Activated CD8-positive, alpha-beta T cell treated with anti-CD3 and anti-CD28 coated beads, Interleukin-2, amount 10 ng/mL, durations not matched to agents 7 days and 5 days (primary cell): ENCODE results near the gene CENPM. TPM values are rescaled to one million over a fixed set of nuclear protein-coding genes. Genes with fewer than 3 reads are reported as not detected.
A peak's percentile ranks its signal among the peaks of the same experiment; 100 is the strongest.

ENCODE experiments used
- ATAC-seq: fragments of 150-1000 bp; cut with Tn5 transposase; one replicate; pipeline ENCODE4 v1.10.0; 2021; ENCODE audit warnings: moderate library complexity
- CTCF ChIA-PET: fragments of 350-600 bp; sonication (Branson Sonifier 250); formaldehyde crosslinking; loops from one replicate; lab custom pipeline; 2021; ENCODE audit warnings: antibody characterized with exemption; lab: Charles Lee
- POLR2A ChIA-PET: fragments of 350-600 bp; sonication (Branson Sonifier 250); formaldehyde crosslinking; loops from one replicate; lab custom pipeline; 2021; ENCODE audit warnings: antibody characterized with exemption; lab: Charles Lee
- DNase-seq: peaks from one replicate; pipeline ENCODE4 v3.0.0-alpha.2; 2020
- H3K27ac Mint-ChIP-seq: one replicate; pipeline ENCODE4 v1.8.0; 2021; ENCODE audit warnings: mild to moderate bottlenecking, mixed read lengths
- H3K27me3 Mint-ChIP-seq: one replicate; pipeline ENCODE4 v1.8.0; 2021; ENCODE audit warnings: low read depth, mixed read lengths
- H3K36me3 Mint-ChIP-seq: one replicate; pipeline ENCODE4 v1.8.0; 2021; ENCODE audit warnings: low read depth, mixed read lengths
- H3K4me1 Mint-ChIP-seq: one replicate; pipeline ENCODE4 v1.8.0; 2021; ENCODE audit warnings: low read depth, mixed read lengths
- H3K4me3 Mint-ChIP-seq: one replicate; pipeline ENCODE4 v1.8.0; 2021; ENCODE audit warnings: mild to moderate bottlenecking, mixed read lengths
- H3K9me3 Mint-ChIP-seq: one replicate; pipeline ENCODE4 v1.8.0; 2022; ENCODE audit warnings: mixed read lengths; ENCODE audit not compliant: insufficient read depth
- total RNA-seq, 2 experiments: library from RNA; stranded (reverse); gene quantifications; one replicate each; pipeline ENCODE4 v1.2.3, GENCODE V29; 2021

Gene CENPM
- total RNA-seq, 2 experiments from 2014 or later = 83.6 to 83.8 TPM

DNA sequence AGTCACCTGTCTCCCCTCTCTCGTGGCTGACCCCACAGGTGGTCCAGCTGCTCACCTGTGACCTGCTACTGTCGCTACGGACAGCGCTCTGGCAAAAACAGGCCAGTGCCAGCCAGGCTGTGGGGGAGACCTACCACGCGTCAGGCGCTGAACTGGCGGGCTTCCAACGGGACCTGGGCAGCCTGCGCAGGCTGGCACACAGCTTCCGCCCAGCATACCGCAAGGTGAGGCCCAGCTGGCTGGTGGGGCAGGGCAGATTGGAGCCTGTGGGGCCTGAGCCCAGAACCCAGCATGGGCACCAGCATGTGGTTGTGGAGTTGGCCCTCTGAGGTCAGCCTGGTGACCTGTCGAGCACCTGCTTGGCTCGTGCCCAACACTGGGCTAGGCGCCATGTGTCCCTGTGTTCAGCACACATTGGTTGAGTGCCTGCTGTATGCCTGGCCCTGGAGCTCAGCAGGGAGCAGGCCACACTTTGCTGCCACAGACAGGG, 44.0 kb downstream of the CENPM start:
- DNase-seq = no peak
- no peaks in the 10 kb centered on the region for H3K9me3 Mint-ChIP-seq
- no peaks in the 10 kb centered on the region for H3K27me3 Mint-ChIP-seq
- H3K4me3 Mint-ChIP-seq = no peak overlapping the region
- no peak overlapping the region for H3K27ac Mint-ChIP-seq
- no peak for ATAC-seq
- ChIA-PET CTCF (interaction anchor here (0.9 kb wide), 1 partner anchor 38 kb away, joined by 3 read pairs; no protein-coding TSS in a partner anchor), POLR2A (interaction anchor here (2.2 kb wide), 1 partner anchor 23 kb away, joined by 5 read pairs; no protein-coding TSS in a partner anchor)
- peaks cover 7% of the 10 kb centered on the region for H3K4me1 Mint-ChIP-seq
- peaks cover 37% of the 10 kb centered on the region for H3K36me3 Mint-ChIP-seq

DNA sequence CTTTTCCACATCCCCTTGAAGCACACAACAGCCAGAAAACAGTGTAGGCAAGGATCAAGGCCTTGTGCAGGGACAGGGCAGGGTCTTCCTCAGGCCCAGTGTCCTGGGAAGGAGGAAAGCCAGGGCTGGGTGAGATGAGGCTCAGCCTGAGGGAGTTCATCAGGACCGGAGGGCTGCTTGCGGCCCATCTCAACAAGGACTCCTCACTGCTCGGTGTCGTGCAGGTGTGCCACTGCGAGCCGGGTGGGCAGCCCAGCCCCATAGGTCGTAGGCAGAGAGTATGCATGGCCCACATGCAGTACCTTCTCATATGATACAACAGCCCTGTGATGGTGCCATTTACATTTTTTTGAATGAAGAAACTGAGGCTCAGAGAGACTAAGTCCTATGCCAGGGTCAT, 44.9 kb downstream of the CENPM start:
- no peaks in the 10 kb centered on the region for H3K9me3 Mint-ChIP-seq
- H3K36me3 Mint-ChIP-seq = peaks cover 36% of the 10 kb centered on the region
- H3K4me1 Mint-ChIP-seq = no peaks in the 10 kb centered on the region
- ChIA-PET POLR2A (interaction anchor here (2.2 kb wide), 1 partner anchor 24 kb away, joined by 5 read pairs; no protein-coding TSS in a partner anchor), CTCF (no interaction called here)
- H3K27me3 Mint-ChIP-seq = no peaks in the 10 kb centered on the region
- H3K4me3 Mint-ChIP-seq = no peak overlapping the region
- DNase-seq (no peak), ATAC-seq (no peak)
- no peak overlapping the region for H3K27ac Mint-ChIP-seq

DNA sequence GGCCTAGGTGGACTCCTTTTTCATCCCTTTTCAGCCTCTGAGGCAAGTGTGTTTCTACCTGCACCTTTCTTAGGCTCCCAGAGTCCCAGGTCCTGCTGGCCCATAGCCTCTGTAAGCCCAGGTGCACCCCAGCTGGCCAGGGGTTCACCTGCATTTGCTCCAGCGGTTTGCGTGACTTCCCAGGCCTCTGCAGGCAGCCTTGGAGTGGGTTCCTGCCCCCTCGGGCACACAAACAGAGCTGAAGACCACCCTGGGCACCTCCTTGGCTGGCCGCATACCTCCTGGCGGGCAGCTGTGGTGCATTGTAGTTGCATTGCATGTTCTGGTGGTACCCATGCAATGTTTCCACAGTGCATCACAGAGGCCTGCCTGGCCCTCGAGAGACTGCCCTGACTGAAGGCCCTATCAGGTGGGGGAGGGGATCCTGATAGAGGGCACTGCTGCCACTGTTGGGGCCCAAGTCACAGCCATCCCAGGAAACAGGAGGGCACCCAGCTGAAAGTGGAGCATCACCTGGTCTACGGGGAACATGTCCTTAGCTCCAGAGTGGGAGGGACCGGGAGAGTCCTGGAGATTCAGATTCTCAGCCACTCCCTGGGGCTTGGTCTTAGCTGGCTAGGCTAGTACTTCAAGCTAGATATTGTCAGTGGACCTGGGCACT, 46.2 kb downstream of the CENPM start:
- no peak for ATAC-seq
- ChIA-PET POLR2A (interaction anchor here (1.3 kb wide), 1 partner anchor 40 kb away, joined by 4 read pairs; no protein-coding TSS in a partner anchor), CTCF (no interaction called here)
- no peaks in the 10 kb centered on the region for H3K4me1 Mint-ChIP-seq
- no peak overlapping the region for H3K27ac Mint-ChIP-seq
- H3K36me3 Mint-ChIP-seq = peaks cover 39% of the 10 kb centered on the region
- no peak for DNase-seq
- no peaks in the 10 kb centered on the region for H3K27me3 Mint-ChIP-seq
- H3K4me3 Mint-ChIP-seq = no peak overlapping the region
- H3K9me3 Mint-ChIP-seq = no peaks in the 10 kb centered on the region

DNA sequence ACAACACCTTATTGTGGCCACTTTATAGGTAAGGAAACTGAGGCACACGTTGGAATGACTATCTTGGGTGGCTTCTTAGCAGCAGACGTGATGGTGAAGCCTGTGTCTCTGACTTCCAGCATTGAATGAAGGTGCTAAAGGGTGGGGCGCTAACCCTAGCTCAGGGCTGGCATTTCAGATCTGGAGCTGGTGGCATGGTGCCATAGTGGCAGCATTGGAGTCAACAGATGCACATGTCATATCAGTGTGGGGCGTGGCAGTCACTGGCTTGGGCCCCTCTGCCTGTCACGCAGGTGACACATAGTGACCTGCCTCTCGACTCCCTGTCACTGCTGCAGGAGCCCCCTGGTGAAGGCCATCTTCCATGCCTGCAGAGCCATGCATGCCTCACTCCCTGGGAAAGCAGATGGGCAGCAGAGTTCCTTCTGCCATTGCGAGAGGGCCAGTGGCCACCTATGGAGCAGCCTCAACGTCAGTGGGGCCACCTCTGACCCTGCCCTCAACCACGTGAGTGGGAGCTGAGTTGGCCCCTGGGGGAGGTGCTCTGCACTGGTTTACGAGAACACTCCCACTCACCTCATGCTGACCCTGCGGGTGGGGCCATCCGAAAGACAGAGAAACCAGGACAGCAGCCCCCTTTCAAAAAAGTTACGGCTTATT, 46.8 kb downstream of the CENPM start:
- Mint-ChIP-seq H3K27me3 (no peaks in the 10 kb centered on the region), H3K4me3 (no peak overlapping the region)
- ATAC-seq = no peak

GRCh38 chr22:41899110-41899509, 47.8 kb downstream of the CENPM start:
- H3K4me1 Mint-ChIP-seq = no peaks in the 10 kb centered on the region
- peaks cover 39% of the 10 kb centered on the region for H3K36me3 Mint-ChIP-seq
- ATAC-seq = no peak
- DNase-seq = no peak
- H3K9me3 Mint-ChIP-seq = no peaks in the 10 kb centered on the region
- no peak overlapping the region for H3K27ac Mint-ChIP-seq
- ChIA-PET POLR2A (interaction anchor here (0.5 kb wide), 1 partner anchor 32 kb away, joined by 3 read pairs; no protein-coding TSS in a partner anchor), CTCF (no interaction called here)
- no peak overlapping the region for H3K4me3 Mint-ChIP-seq
- no peaks in the 10 kb centered on the region for H3K27me3 Mint-ChIP-seq

More for the DNA sequence above, 46.8 kb downstream of the CENPM start:
- peaks cover 37% of the 10 kb centered on the region for H3K36me3 Mint-ChIP-seq
- POLR2A ChIA-PET = interaction anchor here (1.3 kb wide), 1 partner anchor 40 kb away, joined by 4 read pairs; no protein-coding TSS in a partner anchor
- H3K27ac Mint-ChIP-seq = no peak overlapping the region
- no peak for DNase-seq
- CTCF ChIA-PET = no interaction called here
- no peaks in the 10 kb centered on the region for H3K4me1 Mint-ChIP-seq
- no peaks in the 10 kb centered on the region for H3K9me3 Mint-ChIP-seq

DNA sequence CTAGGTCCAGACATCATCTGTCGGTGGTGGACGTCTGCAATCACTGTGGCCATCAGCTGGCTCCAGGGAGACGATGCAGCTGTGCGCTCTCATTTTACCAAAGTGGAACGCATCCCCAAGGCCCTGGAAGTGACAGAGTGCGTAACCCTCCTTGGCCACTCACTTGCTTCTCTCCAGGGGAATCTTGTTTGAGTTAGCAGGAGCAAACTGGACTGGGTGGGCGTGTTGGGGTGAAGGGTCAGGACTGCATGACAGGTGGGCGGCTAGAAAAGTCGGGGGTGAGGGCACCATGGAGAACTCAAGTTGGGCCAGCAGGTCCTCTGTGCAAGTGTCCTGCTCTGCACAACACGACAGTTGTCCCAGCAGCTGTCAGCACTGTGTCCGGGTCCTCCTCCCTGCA, 48.3 kb downstream of the CENPM start:
- no peaks in the 10 kb centered on the region for H3K27me3 Mint-ChIP-seq
- no peak overlapping the region for H3K4me3 Mint-ChIP-seq
- H3K4me1 Mint-ChIP-seq = no peaks in the 10 kb centered on the region
- DNase-seq (no peak), ATAC-seq (no peak)
- ChIA-PET CTCF (no interaction called here), POLR2A (no interaction called here)
- H3K36me3 Mint-ChIP-seq = peaks cover 38% of the 10 kb centered on the region
- no peak overlapping the region for H3K27ac Mint-ChIP-seq
- H3K9me3 Mint-ChIP-seq = no peaks in the 10 kb centered on the region

GRCh38 chr22:41893591-41894375, 53.2 kb downstream of the CENPM start:
- peaks cover 43% of the 10 kb centered on the region for H3K36me3 Mint-ChIP-seq
- H3K27ac Mint-ChIP-seq = no peak overlapping the region
- ChIA-PET CTCF (interaction anchor here (1.1 kb wide), 1 partner anchor 9 kb away, joined by 3 read pairs; no protein-coding TSS in a partner anchor), POLR2A (no interaction called here)
- no peaks in the 10 kb centered on the region for H3K9me3 Mint-ChIP-seq
- no peaks in the 10 kb centered on the region for H3K4me1 Mint-ChIP-seq
- DNase-seq (no peak), ATAC-seq (no peak)
- H3K4me3 Mint-ChIP-seq = no peak overlapping the region
- no peaks in the 10 kb centered on the region for H3K27me3 Mint-ChIP-seq

DNA sequence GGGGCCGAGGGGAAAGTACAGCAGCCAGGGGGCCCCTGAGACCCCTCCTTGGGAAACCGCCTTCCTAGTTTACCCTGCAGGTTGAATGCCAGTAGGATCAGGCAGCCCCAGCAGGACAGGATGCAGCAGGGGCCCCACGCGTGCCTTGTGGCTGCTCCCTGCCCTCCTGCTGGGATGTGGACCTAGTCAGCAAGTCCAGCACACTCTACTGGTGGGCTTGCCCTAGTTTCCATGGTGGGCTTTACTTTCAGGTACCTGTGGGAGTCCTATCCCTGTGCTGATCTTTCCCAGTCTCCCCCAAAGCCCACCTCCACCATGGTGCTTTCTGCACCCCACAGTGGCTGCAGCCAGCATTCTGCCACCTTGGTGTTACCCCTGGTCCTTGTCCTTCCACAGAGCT, 54.2 kb downstream of the CENPM start:
- CTCF ChIA-PET = no interaction called here
- ATAC-seq = no peak
- no peak for DNase-seq
- Mint-ChIP-seq H3K36me3 (peaks cover 44% of the 10 kb centered on the region), H3K27ac (peak overlapping the region; percentile 8), H3K27me3 (no peaks in the 10 kb centered on the region), H3K9me3 (no peaks in the 10 kb centered on the region), H3K4me3 (no peak overlapping the region), H3K4me1 (no peaks in the 10 kb centered on the region)
- POLR2A ChIA-PET = no interaction called here

GRCh38 chr22:41891407-41891806, 55.5 kb downstream of the CENPM start:
- H3K27ac Mint-ChIP-seq = no peak overlapping the region
- no peak overlapping the region for H3K4me3 Mint-ChIP-seq
- DNase-seq = no peak

More at GRCh38 chr22:41891407-41891806, 55.5 kb downstream of the CENPM start:
- POLR2A ChIA-PET = no interaction called here
- no peaks in the 10 kb centered on the region for H3K9me3 Mint-ChIP-seq
- H3K27me3 Mint-ChIP-seq = no peaks in the 10 kb centered on the region
- no peaks in the 10 kb centered on the region for H3K4me1 Mint-ChIP-seq
- CTCF ChIA-PET = no interaction called here
- no peak for ATAC-seq
- H3K36me3 Mint-ChIP-seq = peaks cover 49% of the 10 kb centered on the region
